SKM-1 treated with dmso at 0.1 percent for 144 hours (cell line): Measurements from ENCODE around the gene HELZ2.

Experiments used
- DNase-seq: peaks from one replicate; lab custom pipeline; 2025; ENCODE audit not compliant: unreplicated experiment; lab: John Stamatoyannopoulos, UW

Gene HELZ2

DNA sequence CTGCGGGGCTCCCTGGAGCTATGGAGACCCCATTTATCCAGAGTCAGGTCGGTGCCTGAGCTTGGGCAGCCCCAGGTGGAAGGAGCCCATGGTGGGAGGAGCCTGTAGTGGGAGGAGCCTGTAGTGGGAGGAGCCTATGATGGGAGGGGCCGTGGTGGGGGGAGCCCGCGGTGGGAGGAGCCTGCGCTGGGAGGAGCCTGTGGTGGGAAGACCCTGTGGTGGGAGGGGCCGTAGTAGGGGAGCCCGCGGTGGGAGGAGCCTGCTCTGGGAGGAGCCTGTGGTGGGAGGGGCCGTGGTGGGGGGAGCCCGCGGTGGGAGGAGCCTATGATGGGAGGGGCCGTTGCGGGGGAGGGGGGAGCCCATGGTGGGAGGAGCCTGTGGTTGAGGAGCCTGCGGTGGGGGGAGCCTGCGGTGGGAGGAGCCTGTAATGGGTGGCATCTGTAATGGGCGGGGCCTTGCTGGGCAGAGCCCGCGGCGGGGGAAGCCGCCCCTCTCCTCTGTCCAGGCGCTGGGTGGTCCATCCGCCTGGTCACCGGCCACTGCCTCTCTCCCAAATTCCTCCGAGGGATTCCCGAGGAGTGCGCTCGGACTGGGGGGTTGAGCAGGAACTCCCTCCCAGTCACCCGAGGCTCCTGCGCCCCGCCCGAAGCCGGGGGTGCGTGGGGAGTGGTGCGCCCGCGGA, 20.6 kb downstream of the HELZ2 start:
- DNase-seq, result no peak

DNA sequence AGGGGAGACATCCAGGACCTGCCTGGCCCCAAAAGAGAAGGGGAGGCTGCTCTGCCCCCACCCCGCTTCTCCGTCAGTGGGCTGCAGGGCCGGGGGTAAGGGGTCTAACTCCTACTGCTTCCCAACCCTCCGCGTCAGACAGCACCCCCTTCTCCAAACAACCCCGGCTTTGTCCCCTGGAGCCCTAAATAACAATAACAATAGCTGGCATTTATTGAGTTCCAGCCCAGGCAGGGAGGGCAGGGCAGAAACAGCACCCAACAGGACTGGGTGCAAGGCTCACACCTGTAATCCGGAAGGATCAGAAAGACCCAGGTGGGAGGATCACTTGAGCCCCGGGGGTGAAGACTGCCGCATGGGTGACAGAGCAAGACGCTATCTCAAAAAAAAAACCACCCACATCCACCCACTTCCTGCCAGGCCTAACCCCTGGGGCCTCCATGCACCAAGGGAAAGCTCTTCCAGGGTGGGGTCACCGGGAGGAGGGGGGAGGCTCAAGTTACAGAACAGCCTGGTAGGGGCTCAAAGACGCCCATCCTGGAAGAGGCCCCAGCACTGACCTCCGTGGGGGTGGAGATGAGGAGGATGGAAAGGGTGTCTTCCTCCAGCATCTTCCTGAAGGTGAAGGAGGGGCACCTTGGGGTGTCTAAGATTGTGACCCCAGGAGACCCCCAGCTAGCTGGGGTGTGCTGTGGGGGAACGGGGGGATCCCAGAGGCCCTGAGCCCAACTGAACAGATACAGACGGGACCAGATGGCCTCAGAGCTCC, 21.4 kb downstream of the HELZ2 start:
- no peak for DNase-seq

- DNase-seq, result no peak
Measured at GRCh38 chr20:63551068-63551467, 23.0 kb downstream of the HELZ2 start.

- DNase-seq, result no peak
Measured at GRCh38 chr20:63549679-63550282, 24.3 kb downstream of the HELZ2 start.

GRCh38 chr20:63549019-63549418, 25.0 kb downstream of the HELZ2 start:
- DNase-seq, result no peak

DNA sequence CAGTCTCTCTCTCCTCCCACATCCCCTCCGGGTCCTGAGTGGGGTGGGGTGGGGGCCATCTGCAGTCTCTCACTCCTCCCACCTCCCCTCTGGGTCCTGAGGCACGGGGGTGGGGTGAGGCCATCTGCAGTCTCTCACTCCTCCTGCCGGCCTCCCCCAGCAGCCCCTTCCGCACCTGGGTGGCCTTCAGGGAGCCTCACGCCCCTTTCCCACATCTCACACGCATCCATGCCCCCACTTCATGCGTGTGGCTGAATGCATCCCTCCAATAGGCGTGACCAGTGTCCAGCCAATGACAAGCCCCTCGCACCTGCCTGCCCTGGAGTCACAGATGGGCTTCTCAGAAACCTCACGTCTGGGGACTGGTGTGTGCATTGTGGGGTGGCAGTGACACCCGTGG, 25.5 kb downstream of the HELZ2 start:
- DNase-seq, result no peak

DNA sequence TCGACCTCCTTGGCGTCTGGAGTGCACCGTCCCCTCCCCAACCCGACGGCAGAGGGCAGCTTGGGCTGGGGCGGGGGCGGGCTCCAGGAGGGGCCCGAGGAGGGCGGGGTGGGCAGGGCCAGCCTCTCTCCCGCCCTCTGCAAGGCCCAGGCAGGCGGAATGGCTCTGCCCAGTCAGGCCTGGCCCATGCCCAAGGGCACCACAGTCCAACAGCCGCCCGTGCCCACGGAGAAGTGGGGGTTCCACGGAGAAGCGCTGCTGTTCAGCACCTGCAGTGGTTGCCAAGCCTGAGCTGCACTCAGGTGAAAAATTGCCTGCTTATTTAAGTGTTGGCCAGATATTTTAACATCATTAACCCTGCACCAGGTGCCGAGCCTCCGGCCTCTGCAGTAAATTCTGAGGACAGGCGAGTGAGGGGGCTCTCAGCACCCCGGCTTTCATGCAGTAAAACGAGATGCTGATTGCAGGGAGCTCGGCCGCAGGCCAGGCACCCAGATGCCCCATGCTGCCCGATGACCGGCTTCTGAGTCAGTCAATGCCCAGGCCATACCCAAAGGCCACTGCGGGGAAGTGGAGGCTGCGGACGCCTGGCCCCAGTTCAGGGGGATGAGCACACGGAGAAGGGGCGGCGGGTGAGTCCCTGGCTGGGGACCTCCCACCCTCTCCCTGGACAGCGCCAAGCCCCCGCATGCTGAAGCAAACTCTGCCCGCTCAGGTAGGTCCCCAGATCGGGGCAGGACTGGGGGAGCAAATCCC, 26.1 kb downstream of the HELZ2 start, which contains the start of gene SRMS:
Gene SRMS (minus strand): TSS at position 25 of the 756 bp plus-strand sequence. CDS start 286 bp downstream, outside the sequence.
- no peak for DNase-seq

- DNase-seq, result no peak
Measured at GRCh38 chr20:63546956-63547724, 26.9 kb downstream of the HELZ2 start.

DNA sequence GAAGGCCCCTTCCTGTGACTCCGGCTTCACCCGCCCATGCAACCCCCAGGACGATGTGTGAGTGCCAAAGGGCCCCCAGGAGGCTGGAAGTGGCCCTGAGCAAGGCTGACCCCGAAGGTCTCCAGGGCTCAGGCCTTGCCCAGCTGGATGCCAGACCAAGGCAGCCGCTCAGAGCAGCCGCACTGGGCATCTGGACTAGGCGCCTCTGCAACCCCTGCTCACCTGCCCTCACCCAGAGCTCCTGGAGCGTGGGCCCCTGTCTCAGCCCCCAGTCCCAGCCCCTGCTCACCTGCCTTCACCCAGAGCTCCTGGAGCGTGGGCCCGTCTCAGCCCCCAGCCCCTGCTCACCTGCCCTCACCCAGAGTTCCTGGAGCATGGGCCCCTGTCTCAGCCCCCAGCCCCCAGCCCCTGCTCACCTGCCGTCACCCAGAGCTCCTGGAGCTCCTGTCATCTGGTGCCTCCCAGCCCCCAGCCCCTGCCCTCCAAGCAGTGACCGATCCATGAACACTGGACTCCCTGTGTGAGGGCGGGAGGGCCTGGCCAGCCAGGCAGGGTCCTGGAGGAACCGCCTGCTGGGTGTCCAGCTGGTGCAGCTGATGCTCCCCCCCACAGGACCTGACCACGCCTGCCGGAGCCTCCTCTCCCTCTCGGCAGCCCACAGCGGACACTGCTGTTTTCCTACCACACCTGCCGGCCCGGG, 27.6 kb downstream of the HELZ2 start:
- no peak for DNase-seq

- DNase-seq, result no peak
Measured at GRCh38 chr20:63545814-63546213, 28.2 kb downstream of the HELZ2 start.

GRCh38 chr20:63544958-63545516, 29.0 kb downstream of the HELZ2 start:
- no peak for DNase-seq

DNA sequence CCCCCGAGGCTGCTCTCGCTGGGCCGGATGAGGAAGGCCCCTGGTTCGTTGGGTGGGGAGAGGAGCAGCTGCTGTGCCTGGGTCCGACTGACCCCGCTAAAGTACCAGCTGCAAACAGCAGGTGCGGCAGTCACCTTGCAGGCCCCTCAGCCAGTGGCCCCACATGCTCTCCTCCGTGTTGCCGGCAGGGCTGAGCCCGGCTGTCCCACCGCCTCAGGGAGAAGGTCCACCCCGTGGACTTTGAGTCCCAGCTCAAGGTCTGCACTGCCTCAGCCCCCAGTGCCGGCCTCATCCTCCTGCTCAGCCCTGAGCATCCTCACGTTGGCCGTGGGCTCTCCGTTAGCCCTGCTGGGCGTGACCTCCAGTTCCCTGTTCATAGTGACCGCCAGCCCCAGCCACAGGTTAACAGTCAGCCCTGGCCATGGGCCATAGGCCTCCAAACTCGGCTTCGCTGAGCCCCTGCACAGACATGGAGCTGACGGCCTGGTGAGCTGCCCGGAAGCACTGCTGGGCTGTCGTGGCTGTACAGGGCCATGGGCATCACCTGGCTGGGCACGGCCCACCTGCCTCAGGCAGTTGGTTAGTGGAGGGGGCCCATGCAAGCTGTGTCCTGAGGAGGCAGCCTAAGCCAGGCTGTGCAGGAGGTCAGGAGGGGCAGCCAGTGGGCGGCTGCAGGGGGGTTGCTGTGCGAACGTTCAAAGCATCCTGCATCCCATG, 29.6 kb downstream of the HELZ2 start:
- DNase-seq, result no peak

GRCh38 chr20:63543733-63544132, 30.3 kb downstream of the HELZ2 start:
- DNase-seq, result no peak

DNA sequence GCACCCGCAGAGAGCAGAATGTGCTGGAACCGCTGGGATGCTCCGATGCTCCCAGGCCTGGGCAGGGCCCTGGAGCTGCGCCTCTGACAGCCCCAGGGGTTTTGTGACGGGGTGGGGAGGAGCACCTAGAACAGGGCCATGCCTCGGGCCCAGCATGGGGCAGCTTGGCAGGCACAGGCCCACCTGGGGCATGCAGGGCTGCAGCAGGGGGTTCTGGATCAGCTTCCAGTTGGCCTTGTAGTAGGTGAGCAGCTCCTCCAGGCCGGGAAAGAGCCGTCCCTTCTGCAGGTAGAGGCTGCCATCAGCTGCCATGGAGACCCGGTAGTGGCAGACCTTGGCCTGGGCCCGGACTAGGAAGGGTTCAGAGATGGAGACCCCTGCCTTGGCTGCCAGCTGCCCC, 30.9 kb downstream of the HELZ2 start:
- DNase-seq, result no peak

GRCh38 chr20:63542696-63543095, 31.3 kb downstream of the HELZ2 start:
- DNase-seq, result no peak

DNA sequence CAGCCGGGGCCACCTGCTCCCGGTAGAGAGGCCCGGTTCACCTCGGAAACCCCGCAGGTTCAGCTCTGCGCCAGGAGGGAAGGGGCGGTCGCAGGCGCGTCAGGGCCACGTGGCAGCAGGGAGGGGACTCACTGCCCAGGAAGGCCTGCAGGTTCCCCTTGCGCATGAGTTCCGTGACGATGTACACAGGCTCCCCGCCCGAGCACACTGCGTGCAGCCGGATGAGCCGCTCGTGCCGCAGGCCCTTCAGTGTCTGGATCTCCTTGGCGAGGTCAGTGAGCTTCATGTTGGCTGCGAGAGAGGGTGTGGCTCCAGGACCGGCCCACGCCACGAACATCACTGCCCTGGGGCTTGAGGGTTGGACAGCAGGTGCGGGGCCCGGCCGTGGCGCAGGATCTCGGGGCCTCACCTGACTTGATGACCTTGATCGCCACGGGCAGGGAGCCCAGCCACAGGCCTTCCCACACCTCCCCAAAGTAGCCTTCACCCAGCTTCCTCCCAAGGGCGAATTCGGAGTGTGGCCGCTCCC, 31.9 kb downstream of the HELZ2 start:
- DNase-seq, result no peak

DNA sequence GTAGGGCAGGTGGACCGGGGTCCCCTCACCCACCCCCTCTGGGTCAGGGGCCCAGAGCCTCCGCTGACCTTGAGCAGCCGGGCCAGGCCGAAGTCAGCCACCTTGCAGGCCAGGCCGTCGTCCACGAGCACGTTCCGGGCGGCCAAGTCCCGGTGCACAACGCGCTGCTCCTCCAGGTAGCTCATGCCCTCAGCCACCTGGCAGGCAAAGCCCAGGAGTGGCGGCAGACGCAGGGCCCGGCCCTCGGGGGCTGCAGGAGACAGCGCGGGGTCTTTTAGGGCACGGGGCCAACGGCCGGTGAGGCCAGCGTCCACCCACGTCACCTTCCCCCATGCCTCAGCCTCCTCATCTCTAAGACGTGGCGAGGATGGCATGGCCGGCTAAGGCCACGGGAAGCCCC, 32.7 kb downstream of the HELZ2 start:
- no peak for DNase-seq

DNA sequence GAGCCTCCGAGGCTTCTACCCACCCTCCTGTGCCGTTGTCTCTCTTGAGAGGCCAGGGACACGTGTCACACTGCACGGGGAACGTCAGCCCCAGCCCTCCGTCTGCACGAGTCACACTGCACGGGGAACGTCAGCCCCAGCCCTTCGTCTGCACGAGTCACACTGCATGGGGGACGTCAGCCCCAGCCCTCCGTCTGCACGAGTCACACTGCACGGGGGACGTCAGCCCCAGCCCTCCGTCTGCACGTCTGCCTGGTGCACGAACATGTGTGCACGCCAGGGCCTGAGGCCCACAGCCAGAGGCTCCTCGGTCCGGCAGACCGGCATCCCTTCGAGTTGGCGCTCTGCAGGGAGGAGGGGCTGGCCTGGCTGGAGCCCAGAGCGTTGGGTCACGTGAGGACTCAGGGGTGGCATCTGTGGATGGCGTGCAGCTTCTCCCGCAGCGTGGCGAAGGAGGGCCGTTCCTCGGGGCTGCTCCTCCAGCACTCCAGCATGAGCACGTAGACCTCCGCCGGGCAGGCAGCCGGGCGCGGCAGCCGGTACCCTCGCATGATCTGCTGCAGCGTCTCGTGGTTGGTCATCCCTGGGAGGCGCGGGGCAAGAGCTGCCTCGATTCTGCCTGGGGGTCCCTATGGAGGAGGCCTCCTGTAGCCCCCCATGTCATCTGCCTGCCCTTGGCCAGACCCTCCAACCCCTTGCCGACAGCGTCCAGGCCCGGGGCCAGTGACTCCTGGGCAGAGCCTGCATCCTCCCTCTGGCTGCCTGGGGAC, 33.4 kb downstream of the HELZ2 start:
- no peak for DNase-seq
